ENCODE data around the gene CCDC175.

- TF ChIP-seq POLR2A (IDR thresholded peaks at IDR 0.05) (no peak), CTCF (IDR thresholded peaks at IDR 0.05 in 4 of 5, conservative IDR thresholded peaks at IDR 0.05 in 1 of 5) (no peak)
These were observed 42.4 kb upstream of the CCDC175 start for GRCh38 chr14:59619061-59619460.

All from gastrocnemius medialis (tissue), 4 donors.